Omental fat pad (tissue), 4 donors: ENCODE measurements around the gene SF3B2. TPM values are rescaled to one million over a fixed set of nuclear protein-coding genes. Genes with fewer than 3 reads are reported as not detected.

Experiments used
- ATAC-seq: fragments of 150-250 bp; one replicate; pipeline ENCODE4 v1.9.1; 2016; ENCODE audit warnings: mild to moderate bottlenecking, moderate library complexity; ENCODE audit not compliant: low FRiP score
- DNase-seq: peaks from one replicate; pipeline ENCODE4 v3.0.0-alpha.2; 2019; ENCODE audit warnings: low spot score
- total RNA-seq, 4 donors: library from RNA; depleted of rRNA; stranded (reverse); fragments of >200 nt; gene quantifications; one replicate each; pipeline ENCODE4 v1.1.0, GENCODE V29; 2016
- TF ChIP-seq, protein P1 (sequence below), 3 donors: fragments of 450-650 bp; IDR thresholded peaks; one replicate each; pipeline ENCODE4 v1.5.1; 2016 to 2017; ENCODE audit warnings: antibody characterized with exemption in 3 of 3, mild to moderate bottlenecking in 3 of 3, moderate library complexity in 2 of 3

Gene SF3B2
- total RNA-seq, 4 donors from 2014 or later, result 98.9 to 173 (median 140) TPM

- TF ChIP-seq, protein P1, sequence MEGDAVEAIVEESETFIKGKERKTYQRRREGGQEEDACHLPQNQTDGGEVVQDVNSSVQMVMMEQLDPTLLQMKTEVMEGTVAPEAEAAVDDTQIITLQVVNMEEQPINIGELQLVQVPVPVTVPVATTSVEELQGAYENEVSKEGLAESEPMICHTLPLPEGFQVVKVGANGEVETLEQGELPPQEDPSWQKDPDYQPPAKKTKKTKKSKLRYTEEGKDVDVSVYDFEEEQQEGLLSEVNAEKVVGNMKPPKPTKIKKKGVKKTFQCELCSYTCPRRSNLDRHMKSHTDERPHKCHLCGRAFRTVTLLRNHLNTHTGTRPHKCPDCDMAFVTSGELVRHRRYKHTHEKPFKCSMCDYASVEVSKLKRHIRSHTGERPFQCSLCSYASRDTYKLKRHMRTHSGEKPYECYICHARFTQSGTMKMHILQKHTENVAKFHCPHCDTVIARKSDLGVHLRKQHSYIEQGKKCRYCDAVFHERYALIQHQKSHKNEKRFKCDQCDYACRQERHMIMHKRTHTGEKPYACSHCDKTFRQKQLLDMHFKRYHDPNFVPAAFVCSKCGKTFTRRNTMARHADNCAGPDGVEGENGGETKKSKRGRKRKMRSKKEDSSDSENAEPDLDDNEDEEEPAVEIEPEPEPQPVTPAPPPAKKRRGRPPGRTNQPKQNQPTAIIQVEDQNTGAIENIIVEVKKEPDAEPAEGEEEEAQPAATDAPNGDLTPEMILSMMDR (IDR thresholded peaks at IDR 0.05), result no peak
- DNase-seq, result no peak
- ATAC-seq, result no peak
These were observed 796 bp upstream of the SF3B2 start for GRCh38 chr11:66051371-66051765.

GRCh38 chr11:66052664-66052982, 459 bp downstream of the SF3B2 start:
- TF ChIP-seq, protein P1 (IDR thresholded peaks at IDR 0.05), result no peak
- DNase-seq, result no peak
- no peak for ATAC-seq

DNA sequence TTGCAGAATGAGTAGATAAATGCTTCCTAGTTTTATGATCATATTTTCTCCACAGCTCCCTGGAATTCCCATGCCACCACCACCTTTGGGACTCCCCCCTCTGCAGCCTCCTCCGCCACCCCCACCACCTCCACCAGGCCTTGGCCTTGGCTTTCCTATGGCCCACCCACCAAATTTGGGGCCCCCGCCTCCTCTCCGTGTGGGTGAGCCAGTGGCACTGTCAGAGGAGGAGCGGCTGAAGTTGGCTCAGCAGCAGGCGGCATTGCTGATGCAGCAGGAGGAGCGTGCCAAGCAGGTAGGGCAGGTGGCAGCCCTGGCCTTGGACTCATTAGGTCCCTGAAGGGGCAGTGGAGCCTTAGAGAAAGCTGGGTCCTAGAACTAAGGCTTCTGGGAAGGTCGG, 2.9 kb downstream of the SF3B2 start:
- DNase-seq, result no peak

GRCh38 chr11:66056501-66056900, 4.3 kb downstream of the SF3B2 start:
- no peak for DNase-seq
- no peak for ATAC-seq
- TF ChIP-seq, protein P1 (IDR thresholded peaks at IDR 0.05), result no peak

More for the DNA sequence above, 2.9 kb downstream of the SF3B2 start:
- TF ChIP-seq, protein P1 (IDR thresholded peaks at IDR 0.05), result no peak
- no peak for ATAC-seq

GRCh38 chr11:66059966-66060680, 8.0 kb downstream of the SF3B2 start:
- DNase-seq (no peak), ATAC-seq (no peak)
- TF ChIP-seq, protein P1 (IDR thresholded peaks at IDR 0.05), result no peak

GRCh38 chr11:66061268-66061667, 9.1 kb downstream of the SF3B2 start:
- no peak for ATAC-seq
- TF ChIP-seq, protein P1 (IDR thresholded peaks at IDR 0.05), result no peak
- no peak for DNase-seq

DNA sequence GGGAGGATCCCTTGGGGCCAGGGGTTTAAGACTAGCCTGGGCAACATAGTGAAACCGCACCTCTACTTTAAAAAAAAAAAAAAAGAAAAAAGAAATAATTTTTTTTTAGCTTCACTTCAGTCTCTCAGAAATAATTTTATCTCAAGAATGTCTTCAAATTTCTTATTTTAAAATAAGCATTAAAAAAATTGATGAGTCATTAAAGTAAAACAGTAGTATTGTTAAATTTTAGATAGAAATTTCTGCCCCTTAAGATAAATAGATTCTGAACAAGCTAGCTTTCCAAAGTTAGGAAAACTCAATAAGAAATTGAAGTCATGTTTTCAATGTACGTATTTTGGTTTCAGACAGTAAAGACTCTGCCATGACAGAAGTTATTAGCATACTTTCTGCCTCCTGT, 10.2 kb downstream of the SF3B2 start:
- no peak for DNase-seq
- no peak for ATAC-seq
- TF ChIP-seq, protein P1 (IDR thresholded peaks at IDR 0.05), result no peak
